K562 (cell line): ENCODE results near the gene PAN2. TPM values are rescaled to one million over a fixed set of nuclear protein-coding genes. Genes with fewer than 3 reads are reported as not detected.

Experiments
- BACH1 ChIP-seq: fragments of 200-800 bp; sonication (Bioruptor generic); IDR thresholded peaks from 2 replicates; pipeline ENCODE4 v1.6.1; 2016; ENCODE audit warnings: missing genetic modification characterization, missing compliant biosample characterization
- FIP1L1 ChIP-seq: fragments of 200-400 bp; formaldehyde crosslinking; IDR thresholded peaks from 2 replicates; pipeline ENCODE4 v1.6.1; 2018; ENCODE audit warnings: mild to moderate bottlenecking, low read depth, low read length; ENCODE audit not compliant: poor library complexity, severe bottlenecking
- FUS ChIP-seq: fragments of 200-400 bp; formaldehyde crosslinking; optimal IDR thresholded peaks from 2 replicates; pipeline ENCODE3; 2017; ENCODE audit warnings: low read depth, low read length
- GTF2E2 ChIP-seq: fragments of 200-800 bp; sonication (Bioruptor generic); IDR thresholded peaks from 2 replicates; pipeline ENCODE4 v1.6.1; 2016; ENCODE audit warnings: missing genetic modification characterization, missing compliant biosample characterization
- KLF1 ChIP-seq: fragments of 450-650 bp; IDR thresholded peaks from 2 replicates; pipeline ENCODE4 v1.6.1; 2016; ENCODE audit warnings: missing genetic modification characterization, missing compliant biosample characterization
- LARP7 ChIP-seq: fragments of 450-650 bp; IDR thresholded peaks from 2 replicates; pipeline ENCODE4 v1.6.1; 2016
- MAZ ChIP-seq, 2 experiments: fragments of 450-650 bp in 1 of 2; sonication (generic) in 1 of 2; formaldehyde crosslinking; IDR thresholded peaks in 1 of 2; conservative IDR thresholded peaks in 1 of 2; 2 replicates each; pipeline versions ENCODE4 v1.4.0 to v1.5.0; 2020; ENCODE audit warnings: mild to moderate bottlenecking in 1 of 2, missing genetic modification reagents in 1 of 2
- MYNN ChIP-seq, 2 experiments: sonication (generic); formaldehyde crosslinking in 1 of 2; IDR thresholded peaks; 2 replicates each; pipeline versions ENCODE4 v1.5.0 to v1.6.1; 2016 to 2020; ENCODE audit warnings: antibody characterized with exemption in 1 of 2, missing genetic modification reagents in 1 of 2
- NCOR1 ChIP-seq: fragments of 450-650 bp; IDR thresholded peaks from 2 replicates; pipeline ENCODE4 v1.6.1; 2016; ENCODE audit warnings: mild to moderate bottlenecking, moderate library complexity
- NFRKB ChIP-seq: fragments of 450-650 bp; IDR thresholded peaks from 2 replicates; pipeline ENCODE4 v1.6.1; 2016; ENCODE audit warnings: low read depth
- RBM25 ChIP-seq: fragments of 200-400 bp; formaldehyde crosslinking; IDR thresholded peaks from 2 replicates; pipeline ENCODE4 v1.6.1; 2018; ENCODE audit warnings: low read length, low read depth, moderate library complexity; ENCODE audit not compliant: severe bottlenecking
- SETDB1 ChIP-seq: IDR thresholded peaks from one replicate; pipeline ENCODE4 v1.6.1; 2012; ENCODE audit warnings: low read length, control low read depth, inconsistent platforms
- ZNF224 ChIP-seq: sonication (generic); formaldehyde crosslinking; IDR thresholded peaks from 2 replicates; pipeline ENCODE4 v1.8.0; 2022; ENCODE audit warnings: mild to moderate bottlenecking, missing genetic modification reagents
- ZNF644 ChIP-seq: fragments of 200-800 bp; sonication (Bioruptor generic); IDR thresholded peaks from 2 replicates; pipeline ENCODE4 v1.6.1; 2016; ENCODE audit warnings: low read depth, missing genetic modification characterization, missing compliant biosample characterization
- ZNF699 ChIP-seq: fragments of 250-450 bp; sonication (Bioruptor Pico); IDR thresholded peaks from 2 replicates; pipeline ENCODE4 v1.8.0; 2021; ENCODE audit warnings: mild to moderate bottlenecking, moderate library complexity; ENCODE audit not compliant: insufficient replicate concordance
- ZNF766 ChIP-seq: fragments of 200-800 bp; sonication (Bioruptor generic); conservative IDR thresholded peaks from 2 replicates; pipeline ENCODE4 v1.6.1; 2016; ENCODE audit warnings: missing genetic modification characterization, missing compliant biosample characterization
- polyA plus RNA-seq, 8 experiments: library from polyadenylated mRNA; depleted of rRNA in 4 of 8; stranded (reverse) in 5 of 8; unstranded in 3 of 8; fragments of >200 nt; fragmentation: Nextera tagmentation in 2 of 8; fragmentation: Illumina TruSeq in 1 of 8; extraction: Ambion mirVana in 2 of 8; extraction: Trizol in 1 of 8; gene quantifications; 2 replicates each; pipeline versions ENCODE4 v1.2.1 to v1.2.3, GENCODE V29; 2011 to 2014; ENCODE audit warnings: inconsistent platforms in 1 of 8, missing spikeins in 1 of 8
- total RNA-seq, 7 experiments: library from RNA; depleted of rRNA in 6 of 7; stranded (reverse); fragments of >200 nt in 6 of 7; fragmentation: Illumina TruSeq in 2 of 7; extraction: Trizol in 2 of 7; gene quantifications; 2 replicates each; pipeline versions ENCODE4 v1.2.1 to v1.2.3, GENCODE V29; 2011 to 2021; ENCODE audit warnings: low replicate concordance in 1 of 7
- TF ChIP-seq, protein P1 (sequence below): sonication (generic); formaldehyde crosslinking; IDR thresholded peaks from 2 replicates; pipeline ENCODE4 v1.8.0; 2023; ENCODE audit warnings: mild to moderate bottlenecking, missing genetic modification reagents
- TF ChIP-seq, protein P2 (sequence below): fragments of 250-450 bp; sonication (Bioruptor Pico); IDR thresholded peaks from 2 replicates; pipeline ENCODE4 v1.8.0; 2022; ENCODE audit warnings: moderate library complexity, mild to moderate bottlenecking, inconsistent platforms
- TF ChIP-seq, protein P3 (sequence below): fragments of 450-650 bp; IDR thresholded peaks from one replicate; pipeline ENCODE4 v1.6.1; 2018; ENCODE audit warnings: mild to moderate bottlenecking, moderate library complexity; ENCODE audit not compliant: partially characterized antibody
- TF ChIP-seq, protein P4 (sequence below): fragments of 250-450 bp; sonication (Bioruptor Pico); IDR thresholded peaks from 2 replicates; pipeline ENCODE4 v1.4.0; 2020; ENCODE audit warnings: mild to moderate bottlenecking
- TF ChIP-seq, protein P5 (sequence below): IDR thresholded peaks from 2 replicates; pipeline ENCODE4 v1.6.1; 2014; ENCODE audit warnings: antibody characterized with exemption

The PAN2 gene
- total and polyA plus RNA-seq, 9 of the 15 experiments (the other 6 are each of a cell fraction or from before 2014, with no cell fraction given), result 15.0 to 66.1 (median 25.9) TPM

DNA sequence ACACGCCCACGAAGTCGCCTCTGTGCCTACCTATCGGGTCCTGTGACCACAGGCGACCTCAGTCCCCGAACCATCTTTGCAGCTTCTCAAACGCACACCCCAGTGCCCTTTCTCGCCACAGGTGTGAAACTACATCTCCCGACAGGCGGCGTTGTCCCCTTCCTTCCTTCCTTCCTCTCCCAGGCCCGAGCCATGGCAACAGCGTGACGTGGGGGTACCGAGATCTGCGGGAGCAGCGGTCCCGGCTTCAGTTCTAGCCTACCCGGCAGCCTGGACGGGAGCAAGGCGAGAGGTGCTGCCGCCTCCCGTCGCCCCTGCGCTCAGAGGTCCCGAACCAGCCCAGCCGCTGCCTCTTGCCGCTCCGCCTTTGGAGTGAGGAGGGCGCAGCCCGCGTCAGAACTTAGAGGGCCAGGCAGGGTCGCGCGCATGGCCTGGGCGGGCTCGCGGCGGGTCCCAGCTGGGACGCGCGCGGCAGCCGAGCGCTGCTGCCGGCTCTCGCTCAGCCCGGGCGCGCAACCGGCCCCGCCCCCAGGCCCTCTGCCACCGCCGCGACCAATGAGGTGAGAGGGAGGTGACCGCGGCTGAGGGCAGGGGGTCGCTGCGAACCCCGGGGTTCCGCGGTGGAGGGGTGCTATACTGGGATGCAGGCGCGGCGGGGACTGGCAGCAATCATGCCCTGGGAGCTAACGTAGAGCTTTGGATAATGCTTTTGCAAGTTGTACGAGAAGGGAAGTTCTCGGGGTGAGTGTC, 66.9 kb downstream of the PAN2 start, which contains the start of gene COQ10A (continued):
- TF ChIP-seq, protein P1, sequence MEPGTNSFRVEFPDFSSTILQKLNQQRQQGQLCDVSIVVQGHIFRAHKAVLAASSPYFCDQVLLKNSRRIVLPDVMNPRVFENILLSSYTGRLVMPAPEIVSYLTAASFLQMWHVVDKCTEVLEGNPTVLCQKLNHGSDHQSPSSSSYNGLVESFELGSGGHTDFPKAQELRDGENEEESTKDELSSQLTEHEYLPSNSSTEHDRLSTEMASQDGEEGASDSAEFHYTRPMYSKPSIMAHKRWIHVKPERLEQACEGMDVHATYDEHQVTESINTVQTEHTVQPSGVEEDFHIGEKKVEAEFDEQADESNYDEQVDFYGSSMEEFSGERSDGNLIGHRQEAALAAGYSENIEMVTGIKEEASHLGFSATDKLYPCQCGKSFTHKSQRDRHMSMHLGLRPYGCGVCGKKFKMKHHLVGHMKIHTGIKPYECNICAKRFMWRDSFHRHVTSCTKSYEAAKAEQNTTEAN (CRISPR knock-in tag), result no peak
- TF ChIP-seq ZNF644 (tag) (no peak), MYNN (IDR thresholded peaks at IDR 0.05) (peak; percentile 68; the same call in 1 of the 2 replicates), MYNN (CRISPR knock-in tag; IDR thresholded peaks at IDR 0.05) (no peak), ZNF699 (CRISPR knock-in tag) (no peak), GTF2E2 (tag) (no peak), NCOR1 (no peak), ZNF766 (CRISPR knock-in tag) (0 out of 2 replicates have a peak, but pooled peaks have one; percentile 3), SETDB1 (no peak), KLF1 (no peak), FUS (no peak), BACH1 (no peak), LARP7 (no peak), NFRKB (no peak), ZNF224 (CRISPR knock-in tag) (no peak), MAZ (CRISPR knock-in tag; conservative IDR thresholded peaks at IDR 0.05 in 1 of 2, IDR thresholded peaks at IDR 0.05 in 1 of 2) (peak in 1 of 2 experiments; percentile 84; a peak in 3 of 4 replicates), RBM25 (no peak), FIP1L1 (peak; percentile 78)
- TF ChIP-seq, protein P2, sequence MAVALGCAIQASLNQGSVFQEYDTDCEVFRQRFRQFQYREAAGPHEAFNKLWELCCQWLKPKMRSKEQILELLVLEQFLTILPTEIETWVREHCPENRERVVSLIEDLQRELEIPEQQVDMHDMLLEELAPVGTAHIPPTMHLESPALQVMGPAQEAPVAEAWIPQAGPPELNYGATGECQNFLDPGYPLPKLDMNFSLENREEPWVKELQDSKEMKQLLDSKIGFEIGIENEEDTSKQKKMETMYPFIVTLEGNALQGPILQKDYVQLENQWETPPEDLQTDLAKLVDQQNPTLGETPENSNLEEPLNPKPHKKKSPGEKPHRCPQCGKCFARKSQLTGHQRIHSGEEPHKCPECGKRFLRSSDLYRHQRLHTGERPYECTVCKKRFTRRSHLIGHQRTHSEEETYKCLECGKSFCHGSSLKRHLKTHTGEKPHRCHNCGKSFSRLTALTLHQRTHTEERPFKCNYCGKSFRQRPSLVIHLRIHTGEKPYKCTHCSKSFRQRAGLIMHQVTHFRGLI (CRISPR knock-in tag), result no peak
- TF ChIP-seq, protein P3, sequence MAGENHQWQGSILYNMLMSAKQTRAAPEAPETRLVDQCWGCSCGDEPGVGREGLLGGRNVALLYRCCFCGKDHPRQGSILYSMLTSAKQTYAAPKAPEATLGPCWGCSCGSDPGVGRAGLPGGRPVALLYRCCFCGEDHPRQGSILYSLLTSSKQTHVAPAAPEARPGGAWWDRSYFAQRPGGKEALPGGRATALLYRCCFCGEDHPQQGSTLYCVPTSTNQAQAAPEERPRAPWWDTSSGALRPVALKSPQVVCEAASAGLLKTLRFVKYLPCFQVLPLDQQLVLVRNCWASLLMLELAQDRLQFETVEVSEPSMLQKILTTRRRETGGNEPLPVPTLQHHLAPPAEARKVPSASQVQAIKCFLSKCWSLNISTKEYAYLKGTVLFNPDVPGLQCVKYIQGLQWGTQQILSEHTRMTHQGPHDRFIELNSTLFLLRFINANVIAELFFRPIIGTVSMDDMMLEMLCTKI, result no peak
- TF ChIP-seq, protein P4, sequence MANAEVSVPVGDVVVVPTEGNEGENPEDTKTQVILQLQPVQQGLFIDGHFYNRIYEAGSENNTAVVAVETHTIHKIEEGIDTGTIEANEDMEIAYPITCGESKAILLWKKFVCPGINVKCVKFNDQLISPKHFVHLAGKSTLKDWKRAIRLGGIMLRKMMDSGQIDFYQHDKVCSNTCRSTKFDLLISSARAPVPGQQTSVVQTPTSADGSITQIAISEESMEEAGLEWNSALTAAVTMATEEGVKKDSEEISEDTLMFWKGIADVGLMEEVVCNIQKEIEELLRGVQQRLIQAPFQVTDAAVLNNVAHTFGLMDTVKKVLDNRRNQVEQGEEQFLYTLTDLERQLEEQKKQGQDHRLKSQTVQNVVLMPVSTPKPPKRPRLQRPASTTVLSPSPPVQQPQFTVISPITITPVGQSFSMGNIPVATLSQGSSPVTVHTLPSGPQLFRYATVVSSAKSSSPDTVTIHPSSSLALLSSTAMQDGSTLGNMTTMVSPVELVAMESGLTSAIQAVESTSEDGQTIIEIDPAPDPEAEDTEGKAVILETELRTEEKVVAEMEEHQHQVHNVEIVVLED (CRISPR knock-in tag), result peak; percentile 21
- TF ChIP-seq, protein P5, sequence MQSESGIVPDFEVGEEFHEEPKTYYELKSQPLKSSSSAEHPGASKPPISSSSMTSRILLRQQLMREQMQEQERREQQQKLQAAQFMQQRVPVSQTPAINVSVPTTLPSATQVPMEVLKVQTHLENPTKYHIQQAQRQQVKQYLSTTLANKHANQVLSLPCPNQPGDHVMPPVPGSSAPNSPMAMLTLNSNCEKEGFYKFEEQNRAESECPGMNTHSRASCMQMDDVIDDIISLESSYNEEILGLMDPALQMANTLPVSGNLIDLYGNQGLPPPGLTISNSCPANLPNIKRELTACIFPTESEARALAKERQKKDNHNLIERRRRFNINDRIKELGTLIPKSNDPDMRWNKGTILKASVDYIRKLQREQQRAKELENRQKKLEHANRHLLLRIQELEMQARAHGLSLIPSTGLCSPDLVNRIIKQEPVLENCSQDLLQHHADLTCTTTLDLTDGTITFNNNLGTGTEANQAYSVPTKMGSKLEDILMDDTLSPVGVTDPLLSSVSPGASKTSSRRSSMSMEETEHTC, result no peak
